Measurements from ENCODE around the gene ERN1.

The ERN1 gene

DNA sequence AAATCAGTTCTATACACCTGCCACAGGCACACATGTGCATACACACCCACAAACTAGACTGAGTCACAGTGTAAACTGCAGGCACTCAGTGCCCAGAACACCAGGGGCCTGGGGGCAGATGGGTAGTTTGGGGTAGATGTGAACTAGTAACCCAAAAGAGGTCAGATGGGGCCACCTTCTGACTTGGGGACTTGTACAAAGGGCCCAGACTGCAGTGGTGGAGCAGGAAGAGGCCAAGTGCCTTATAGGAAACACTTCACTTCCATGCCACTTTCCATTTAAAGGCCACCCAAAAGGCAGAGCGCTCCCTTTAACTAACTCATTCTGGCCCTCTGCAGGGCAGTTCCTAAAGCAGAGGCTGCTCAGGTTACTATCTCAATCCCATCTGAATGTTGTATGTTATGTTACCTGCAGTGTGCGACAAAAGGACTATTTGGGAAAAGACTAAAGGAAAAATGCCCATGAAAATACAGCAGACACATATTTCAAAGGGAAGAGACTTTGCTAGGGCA, 27.8 kb upstream of the ERN1 start:
- DNase-seq = no peak

DNA sequence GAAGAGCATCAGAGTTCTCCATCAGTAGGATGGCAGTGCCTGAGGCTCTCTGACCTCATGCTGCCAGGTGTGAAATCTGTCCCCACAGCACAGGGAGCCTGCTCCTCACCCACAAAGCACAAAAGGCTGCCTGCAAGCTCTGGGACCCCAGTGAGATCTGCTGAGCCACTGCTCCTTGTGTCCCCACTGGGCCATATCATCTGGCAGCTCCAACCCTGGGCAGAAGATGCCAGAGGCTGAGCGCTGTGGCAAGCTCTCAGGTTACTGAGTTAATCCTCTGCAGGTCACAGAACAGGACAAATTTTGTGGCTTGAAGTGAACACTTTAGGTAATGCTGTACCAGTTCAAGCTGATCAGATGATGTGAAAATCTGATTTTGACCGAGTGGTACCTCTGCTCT, 26.7 kb upstream of the ERN1 start:
- no peak for DNase-seq

DNA sequence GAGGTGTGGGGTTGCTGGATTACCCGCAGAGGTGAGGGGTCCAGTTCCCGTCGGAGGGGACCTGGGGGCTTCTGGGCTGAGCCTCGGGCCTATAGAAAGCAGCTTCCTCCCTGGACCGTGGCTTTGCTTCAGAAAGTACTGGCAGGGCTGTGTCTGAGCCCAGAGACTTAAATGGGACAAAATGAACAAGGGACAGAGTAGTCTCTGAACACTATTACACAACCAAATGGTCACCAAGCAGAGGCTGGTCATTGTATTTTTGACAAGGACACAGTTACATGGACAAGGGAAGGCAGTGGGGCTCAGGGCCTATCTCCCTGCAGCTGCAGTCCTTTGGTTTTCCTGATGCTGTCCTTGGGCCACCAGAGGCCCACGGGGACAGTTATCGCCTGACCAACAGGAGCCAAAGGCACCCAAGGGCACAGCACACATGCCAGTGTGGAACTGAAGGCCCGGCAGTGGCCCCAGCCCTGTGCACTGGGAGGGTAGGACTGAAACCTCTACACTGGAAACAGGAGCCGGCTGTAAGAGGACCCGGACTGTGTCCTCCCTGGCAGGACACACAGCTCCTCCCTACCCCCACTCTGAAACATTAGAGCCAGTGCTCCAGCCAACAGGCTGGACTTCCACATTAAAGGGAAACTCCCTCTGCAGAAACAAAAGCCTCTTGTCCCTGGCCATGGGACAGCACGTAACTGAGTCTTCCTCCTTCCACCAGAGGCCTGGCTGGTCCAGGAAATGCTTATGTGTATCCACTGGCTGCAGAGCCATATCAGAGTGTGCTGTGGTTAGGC, 26.0 kb upstream of the ERN1 start:
- DNase-seq = no peak

DNA sequence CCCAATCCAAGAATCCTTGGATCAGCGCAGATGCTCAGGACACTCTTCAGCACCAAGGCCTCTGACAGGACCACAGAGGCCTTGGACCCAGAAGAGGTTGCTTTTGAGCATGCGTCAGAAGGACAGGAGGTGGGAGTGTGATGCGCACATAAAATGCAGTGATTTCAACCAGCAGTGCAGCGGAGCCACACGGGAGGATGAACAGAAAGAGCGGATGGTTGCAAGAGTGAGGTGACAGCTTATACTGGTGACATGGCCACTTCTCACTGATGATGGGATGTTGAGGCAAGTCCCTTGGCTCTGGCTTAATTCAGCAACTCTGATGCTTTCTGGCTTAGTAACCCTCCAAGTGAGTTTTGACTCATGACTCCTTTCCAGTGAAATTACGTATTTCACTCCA, 25.2 kb upstream of the ERN1 start:
- DNase-seq = no peak

DNA sequence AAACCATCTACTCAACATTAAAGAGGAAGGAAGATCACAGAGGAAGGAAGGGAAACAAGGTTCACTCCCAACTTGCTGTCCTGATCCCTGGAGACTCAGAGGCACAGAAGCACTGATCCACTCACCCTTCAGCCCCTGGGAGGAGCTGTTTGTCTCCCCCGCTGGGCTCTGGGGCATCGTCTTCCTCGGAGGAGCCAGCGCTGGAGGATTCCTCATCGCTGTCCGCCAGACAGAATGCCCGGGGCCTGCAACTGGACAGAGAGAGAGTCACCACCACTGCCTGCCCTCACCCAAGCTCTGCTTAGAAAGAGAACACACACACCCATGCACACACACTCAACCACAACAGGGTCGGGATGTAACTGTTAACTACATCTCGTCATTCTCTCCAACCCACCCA, 24.8 kb upstream of the ERN1 start:
- no peak for DNase-seq

DNA sequence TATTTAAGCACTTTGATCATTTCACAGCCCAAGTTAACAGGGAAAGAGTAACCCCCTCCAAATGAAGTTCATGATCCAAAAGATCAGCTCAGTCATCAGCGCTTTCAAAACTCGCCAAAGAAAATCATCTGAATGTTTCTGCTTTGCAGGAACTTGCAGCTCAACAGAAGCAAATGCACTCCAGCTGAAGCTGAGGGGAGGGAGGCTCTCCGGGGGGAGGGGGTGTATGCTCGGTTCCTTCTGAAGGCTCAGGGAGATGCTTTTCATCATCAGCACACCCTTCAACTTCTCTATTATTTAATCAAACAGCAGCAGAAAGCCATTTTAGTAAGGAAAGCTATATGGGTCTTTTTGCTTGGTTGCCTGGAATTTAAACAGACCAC, 24.4 kb upstream of the ERN1 start:
- DNase-seq = no peak

DNA sequence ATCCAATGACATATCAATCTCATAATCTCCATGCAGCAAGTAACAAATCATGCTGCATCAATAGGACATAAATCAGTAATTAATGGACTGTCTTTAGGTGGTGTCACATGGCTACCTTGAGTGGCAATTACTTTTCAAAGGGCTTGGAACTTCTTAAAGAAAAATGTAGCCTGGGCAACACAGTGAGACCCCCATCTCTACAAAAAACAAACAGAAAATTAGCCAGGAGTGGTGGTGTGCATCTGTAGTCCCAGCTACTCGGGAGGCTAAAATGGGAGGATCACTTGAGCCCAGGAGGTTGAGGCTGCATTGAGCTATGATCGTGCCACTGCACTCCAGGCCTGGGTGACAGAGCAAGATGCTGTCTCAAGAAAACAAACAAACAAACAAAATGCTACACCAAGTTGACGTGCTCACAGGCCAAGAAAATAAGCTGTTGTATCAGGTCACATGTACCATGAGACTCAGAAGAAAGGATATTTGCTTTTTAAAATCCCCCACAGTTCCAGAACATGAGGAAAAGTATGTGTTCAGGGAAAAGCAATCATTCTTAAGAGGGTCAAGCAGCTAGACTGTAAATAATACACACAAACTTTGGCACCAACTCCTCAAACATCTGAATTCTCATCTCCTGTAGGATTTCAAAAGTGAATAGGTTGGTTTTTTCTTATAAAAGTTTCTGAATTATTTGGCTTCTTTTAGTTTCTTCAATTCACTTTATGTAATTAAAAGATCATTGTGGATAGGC, 23.8 kb upstream of the ERN1 start:
- DNase-seq = no peak

DNA sequence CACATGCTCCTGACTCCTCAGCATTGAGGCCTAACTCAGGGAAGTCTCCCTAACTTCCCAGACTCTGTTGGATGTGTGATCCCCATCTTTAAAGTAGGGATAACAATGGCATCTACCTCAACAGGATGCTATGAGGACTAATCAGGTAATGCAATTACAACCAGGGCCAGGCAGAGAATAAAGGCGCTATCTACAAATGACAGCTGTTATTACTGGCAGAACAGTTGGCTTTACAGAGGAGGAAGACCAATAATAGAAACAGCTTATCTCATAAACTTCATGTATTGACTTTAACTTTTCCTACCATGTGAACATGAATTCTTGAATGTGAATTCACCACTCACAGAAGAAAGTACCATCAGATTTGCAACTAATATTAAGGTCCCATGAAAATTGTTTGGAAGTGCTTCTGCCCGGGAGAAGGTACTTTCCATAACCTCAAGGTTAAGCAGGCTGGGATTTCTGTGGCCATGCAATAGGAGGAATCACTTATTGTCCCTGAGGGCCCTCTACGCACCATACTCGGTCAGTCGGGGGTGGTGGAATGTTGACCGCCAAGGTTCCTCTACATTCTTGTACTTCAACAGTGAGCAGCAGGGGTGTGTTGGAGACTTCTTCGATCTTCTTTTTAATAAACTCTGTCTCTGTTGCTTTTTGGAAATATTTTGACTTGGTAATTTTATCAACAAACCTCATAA, 22.6 kb upstream of the ERN1 start:
- no peak for DNase-seq

DNA sequence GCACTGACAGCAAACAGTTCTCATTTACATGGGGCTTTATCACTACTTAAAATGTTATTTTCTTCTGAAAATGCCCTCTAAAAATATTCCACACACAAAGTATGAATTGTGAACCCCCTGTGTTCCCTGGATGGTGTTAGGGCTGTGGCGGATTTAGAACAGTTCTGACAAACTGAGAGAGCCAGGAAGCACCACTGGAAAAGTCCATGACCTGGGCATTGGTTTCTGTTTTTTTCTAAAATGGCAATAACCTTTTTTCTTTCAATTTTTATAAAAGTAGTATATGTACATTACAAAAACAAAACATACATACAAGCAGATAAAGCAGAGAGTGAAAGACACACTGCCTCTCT, 21.0 kb upstream of the ERN1 start:
- no peak for DNase-seq

DNA sequence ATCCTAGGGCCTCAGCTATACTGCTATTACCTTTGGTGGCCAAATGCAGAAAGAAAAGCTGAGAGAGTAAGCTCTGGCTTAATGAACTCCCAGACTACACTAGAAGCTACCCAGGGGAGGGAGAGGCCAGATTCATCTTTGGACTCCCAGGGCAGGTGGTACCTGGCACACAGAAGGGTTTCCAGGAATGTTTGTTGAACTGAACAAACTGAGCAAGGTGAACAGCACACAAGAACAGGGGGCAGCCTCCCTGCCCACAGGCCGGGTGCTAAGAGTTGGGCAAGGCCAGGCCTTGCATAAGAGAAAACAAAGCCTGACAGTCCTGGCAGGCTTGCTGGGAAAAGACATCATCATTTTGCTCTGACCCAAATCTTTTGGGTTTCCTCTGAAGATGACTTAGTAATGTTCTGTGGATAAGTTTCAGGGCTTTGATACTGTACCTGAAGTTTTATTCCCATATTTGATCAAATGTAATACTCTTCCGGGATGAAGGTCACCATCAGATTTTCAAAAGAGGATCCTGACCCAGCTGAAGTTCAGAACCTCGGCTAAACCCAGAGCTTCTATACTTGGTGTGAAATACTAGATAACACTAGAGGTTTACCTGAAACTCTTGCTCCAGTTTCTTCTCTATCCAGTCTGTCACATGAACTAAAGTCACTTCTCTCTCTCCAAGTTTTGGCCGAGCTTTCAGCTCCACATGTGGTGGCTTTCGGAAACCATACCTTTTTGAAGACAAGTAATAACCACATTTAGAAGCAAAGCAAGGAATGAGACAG, 20.5 kb upstream of the ERN1 start:
- DNase-seq = no peak

DNA sequence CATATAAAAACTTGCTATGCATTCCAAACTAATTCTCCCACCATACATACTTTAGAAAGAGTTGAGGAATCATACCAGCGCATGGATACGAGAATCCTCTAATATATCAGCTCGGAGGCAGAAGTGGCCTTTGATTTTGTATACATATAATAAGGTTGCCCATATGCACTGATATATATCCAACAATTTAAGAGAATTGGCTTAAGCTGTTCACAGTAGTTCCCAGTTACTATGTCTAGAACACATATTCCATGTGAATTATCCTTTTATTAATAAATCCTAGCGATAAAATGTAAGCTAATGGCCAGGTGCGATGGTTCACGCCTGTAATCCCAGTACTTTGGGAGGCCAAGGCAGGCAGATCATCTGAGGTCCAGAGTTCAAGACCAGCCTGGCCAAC, 19.3 kb upstream of the ERN1 start:
- DNase-seq = no peak

DNA sequence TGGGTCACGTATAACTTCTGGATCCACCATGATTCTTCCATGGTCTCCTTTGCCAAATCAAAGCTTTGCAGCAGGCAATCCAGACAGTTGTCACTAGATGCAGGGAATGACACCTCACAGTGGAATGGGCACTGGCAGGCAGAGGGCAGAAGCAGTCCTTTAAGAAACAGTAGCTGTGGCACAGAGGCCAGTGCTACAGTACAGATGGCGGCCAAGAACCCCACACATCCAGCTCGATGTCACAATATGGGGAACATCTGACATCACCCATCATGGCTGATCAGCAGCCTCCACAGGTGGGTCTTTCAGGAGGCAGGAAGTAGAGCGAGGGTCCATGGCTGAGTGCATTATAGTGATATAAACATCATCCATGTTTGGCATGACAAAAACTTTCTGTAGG, 18.8 kb upstream of the ERN1 start:
- no peak for DNase-seq

DNA sequence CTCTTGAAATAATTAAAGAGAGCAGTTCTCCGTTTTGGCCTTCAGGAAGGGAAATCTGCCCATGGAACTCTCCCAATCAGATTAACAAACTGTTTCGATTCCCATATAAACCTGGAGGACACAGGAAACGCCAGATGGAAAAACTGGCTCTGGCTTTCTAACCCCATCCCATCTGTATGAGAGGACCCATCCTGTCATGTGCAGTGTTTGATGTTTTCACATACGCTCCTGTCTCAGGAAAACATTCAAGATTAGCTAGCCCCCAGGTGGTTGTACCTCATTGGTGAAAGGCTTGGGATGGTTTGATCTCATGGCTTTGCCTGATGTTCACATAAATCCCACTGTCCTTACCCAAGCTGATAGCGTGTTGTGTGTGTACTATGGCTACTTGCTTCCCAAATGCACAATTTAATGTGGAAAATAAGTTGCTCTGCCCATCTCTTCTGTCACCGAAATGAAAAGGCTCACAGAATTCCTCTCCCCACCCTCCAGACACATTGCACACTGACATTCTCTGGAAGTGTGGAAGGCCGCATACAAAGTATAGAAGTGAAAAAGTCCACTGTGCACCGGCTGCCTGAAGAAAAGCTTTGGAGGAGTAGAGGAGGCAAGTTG, 18.2 kb upstream of the ERN1 start:
- DNase-seq = no peak

DNA sequence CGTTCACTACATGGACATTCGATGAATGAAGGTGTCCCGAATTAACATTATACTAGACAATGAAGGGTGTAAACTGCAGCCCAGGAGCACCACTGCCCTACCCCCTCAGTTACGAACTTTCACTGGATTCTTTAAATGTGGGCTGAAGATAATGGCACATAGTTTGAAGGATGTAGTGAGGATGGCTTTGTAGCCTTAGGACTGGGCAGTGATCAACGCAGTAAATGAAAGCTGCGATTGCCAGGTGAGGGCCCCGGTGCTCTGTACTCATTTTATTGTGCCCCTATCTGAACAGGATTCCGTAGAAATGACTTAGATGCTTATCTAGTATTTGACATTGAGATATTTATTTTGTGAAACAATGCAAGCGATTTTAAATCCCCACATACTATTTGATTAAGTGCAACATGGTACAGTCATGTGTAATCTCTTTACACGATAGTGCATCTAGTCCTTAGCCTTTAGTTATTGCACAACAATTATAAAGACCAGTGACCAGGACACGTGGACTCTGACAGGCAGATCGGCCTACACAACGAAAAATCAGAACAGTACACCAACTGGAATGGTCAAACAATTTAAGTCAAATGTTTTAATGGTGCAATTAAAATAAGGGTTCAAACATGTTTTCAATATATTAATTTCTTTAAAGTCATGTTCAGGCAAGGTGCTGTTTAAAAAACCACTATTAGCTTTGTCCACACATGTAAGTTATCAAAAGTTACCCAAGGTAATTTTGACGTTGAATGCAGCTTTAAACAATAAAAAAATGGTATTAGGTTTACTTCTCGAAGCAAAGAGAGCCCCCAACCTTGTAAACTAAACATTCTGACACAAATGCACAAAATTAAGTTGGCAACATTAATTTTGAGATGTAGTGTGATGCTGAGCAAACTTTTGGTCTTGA, 17.4 kb upstream of the ERN1 start:
- no peak for DNase-seq

DNA sequence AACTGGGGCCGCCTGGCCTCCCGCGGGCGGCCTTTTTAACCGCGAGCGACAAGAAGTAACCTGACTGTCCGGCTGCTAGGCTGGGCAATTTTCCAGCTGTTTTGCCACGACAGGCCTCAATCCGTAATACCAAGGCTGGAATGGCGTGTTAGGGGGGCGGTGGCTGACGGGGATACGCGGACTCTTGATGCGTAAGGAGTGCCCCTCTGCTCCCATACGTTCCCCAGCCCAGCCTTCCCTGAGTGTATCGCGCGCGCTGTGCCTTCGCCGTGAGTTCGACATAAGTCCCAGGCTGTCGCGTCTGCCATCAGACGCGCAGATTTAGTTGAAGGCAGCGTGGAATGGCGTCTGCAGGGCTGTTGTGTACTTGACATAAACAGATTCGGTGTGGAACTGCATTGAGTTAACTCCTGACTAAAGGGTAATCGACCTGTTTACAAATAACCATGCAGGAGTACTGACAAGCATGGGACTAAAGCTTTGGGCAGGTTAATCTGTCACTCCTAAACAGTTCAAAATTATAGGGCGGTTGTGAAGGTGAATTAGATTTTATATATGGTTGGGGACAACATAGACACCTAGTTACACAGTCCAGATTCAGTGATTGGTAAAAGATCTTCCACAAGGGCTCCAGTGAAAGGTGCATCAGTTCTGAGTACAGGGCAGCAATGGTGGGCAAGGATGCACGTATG, 16.6 kb upstream of the ERN1 start:
- peak in 1 of 2 experiments; percentile 21 for DNase-seq

DNA sequence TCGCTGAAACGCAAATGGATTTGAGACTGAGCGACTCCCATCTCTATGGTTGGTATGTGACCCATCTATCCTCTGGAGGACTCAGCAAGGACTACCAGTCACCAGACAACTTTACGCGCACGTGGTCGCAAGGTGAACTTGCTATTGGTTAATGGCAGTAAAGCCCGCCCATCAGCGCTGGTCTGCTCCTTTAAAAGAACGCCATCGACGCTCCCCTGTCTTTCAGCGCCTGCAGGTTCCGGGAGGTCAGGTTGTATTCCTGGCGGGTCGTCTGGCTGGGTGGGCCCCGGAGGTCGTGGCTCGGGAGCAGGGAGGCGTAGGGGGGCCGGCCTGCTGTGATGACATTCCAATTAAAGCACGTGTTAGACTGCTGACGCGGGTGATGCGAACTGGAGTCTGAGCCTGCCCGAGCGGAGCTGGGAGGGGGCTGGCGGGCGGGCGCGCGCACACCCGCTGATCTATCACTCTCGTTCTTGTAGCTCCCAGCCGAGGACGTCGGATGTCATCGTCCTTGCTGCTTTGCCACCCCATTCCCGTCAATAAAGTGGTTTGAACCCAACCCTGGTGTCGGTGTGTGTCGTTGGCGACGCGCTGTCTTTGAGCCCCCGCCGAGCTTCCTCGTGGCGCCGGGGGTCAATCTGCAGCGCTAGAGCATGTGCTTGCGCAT, 15.9 kb upstream of the ERN1 start:
- DNase-seq = peak; percentile 96 to 98

DNA sequence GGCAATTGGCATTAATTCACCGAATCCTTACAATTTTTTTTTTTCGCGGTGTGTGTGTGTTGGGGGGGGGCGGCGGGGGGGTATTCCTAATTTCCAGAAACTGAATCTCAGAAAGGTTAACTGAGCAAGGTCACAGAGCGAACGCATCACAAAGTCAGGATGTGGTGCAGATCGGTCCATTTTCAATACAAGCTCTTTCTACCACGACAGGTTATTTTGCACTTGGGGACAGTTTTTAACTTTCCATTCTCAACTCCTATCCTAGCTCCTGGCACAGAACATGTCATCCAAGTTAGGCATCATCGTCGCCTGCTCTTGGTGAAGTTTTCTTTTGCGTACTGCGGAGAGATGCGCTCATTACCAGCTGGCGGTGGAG, 15.4 kb upstream of the ERN1 start:
- no peak for DNase-seq

DNA sequence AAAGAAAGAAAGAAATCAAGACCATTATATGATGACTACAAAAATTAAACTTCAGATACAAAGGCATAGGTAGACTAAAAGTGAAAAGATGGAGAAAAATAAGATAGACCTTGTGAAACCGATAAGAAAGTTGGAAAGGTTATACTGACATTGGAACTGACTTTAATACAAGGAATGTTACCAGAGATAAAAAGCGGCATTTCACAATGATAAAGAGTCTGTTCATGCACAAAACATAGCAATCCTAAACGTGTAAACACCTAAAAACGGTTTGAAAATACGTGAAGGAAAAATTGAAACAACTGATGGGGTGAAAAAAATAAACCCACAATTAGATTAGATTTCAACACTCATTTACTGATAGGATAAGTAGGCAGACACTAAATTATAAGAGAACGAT, 9.6 kb upstream of the ERN1 start:
- DNase-seq = no peak

DNA sequence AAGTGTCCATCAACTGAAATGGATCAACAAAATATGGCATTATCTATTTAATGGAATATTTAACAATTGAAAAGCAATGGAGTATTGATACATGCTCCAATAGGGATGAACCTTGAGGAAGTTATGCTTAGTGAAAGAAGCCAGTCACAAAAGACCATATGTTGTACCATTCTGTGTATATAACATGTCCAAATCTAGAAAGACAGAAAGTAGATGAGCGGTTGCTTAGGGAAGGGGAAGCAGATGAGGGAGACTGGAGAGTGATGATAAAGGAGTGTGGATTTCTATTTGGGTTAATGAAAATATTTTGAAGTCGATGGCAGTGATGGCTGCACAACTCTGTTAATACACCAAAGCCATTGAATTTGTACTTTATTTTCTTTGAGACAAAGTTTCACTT, 8.5 kb upstream of the ERN1 start:
- no peak for DNase-seq

DNA sequence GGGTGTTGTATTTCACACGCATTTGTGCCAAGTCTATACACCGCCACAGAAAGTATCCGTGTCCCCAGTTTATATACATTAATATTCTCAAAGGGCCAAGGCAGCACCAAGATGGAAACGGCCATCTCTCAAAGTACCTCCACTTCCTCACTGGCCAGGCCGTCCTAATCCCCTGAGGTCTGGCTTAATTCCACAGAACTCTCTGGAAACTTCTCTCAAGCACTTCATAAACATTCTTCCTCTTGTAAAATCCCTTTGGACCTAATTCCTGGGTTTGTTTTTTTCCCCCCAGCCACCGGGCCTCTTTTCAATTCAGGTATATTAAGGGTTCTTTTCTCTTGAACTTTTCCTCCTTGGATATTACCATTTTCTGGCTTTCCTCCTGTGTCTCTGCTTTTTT, 5.1 kb upstream of the ERN1 start:
- DNase-seq = no peak
